ENCODE results near the gene MUC5B. TPM values are rescaled to one million over a fixed set of nuclear protein-coding genes. Genes with fewer than 3 reads are reported as not detected.
A peak's percentile ranks its signal among the peaks of the same experiment; 100 is the strongest.

The MUC5B gene
- total and polyA plus RNA-seq, 4 donors: 0.17 to 0.95 (median 0.50) TPM; not detected in 1

GRCh38 chr11:1237851-1238250 is 15.0 kb downstream of the MUC5B start:
- H3K27ac ChIP-seq (ENCODE audit: low read depth in 1 of 2, low read length in 2 of 2): no peak overlapping the region
- 89% methylated on average over 10 of the region's 10 CpGs for WGBS
- DNase-seq (ENCODE audit: low spot score): no peak
- TF ChIP-seq ATF3 (IDR thresholded peaks at IDR 0.05) (no peak), NR2F2 (IDR thresholded peaks at IDR 0.05) (no peak), RAD21 (IDR thresholded peaks at IDR 0.05) (no peak), RXRA (IDR thresholded peaks at IDR 0.05) (no peak), MAX (IDR thresholded peaks at IDR 0.05) (no peak), ZBTB33 (IDR thresholded peaks at IDR 0.05) (no peak), GABPA (IDR thresholded peaks at IDR 0.05 in 1 of 2, conservative IDR thresholded peaks at IDR 0.05 in 1 of 2) (no peak)
- no peaks in the 10 kb centered on the region for H3K36me3 ChIP-seq (ENCODE audit: control insufficient read depth in 4 of 4, insufficient read depth in 3 of 4, low read depth in 1 of 4, low read length in 3 of 4)
- no peaks in the 10 kb centered on the region for H3K4me1 ChIP-seq (ENCODE audit: control insufficient read depth in 4 of 4, insufficient read depth in 4 of 4, low read length in 3 of 4)
- no peaks in the 10 kb centered on the region for H3K27me3 ChIP-seq (ENCODE audit: control insufficient read depth in 4 of 4, insufficient read depth in 4 of 4, low read length in 3 of 4)
- no peaks in the 10 kb centered on the region for H3K9me3 ChIP-seq (ENCODE audit: control insufficient read depth in 4 of 4, low read length in 3 of 4)
- no peak overlapping the region for H3K9ac ChIP-seq (ENCODE audit: low read depth in 1 of 2, low read length in 2 of 2)
- no peak overlapping the region for H3K4me3 ChIP-seq (ENCODE audit: low read depth in 1 of 3, low read length in 3 of 3)

GRCh38 chr11:1238767-1239595 is 16.1 kb downstream of the MUC5B start:
- 58% methylated on average over 34 of the region's 34 CpGs for WGBS

More at GRCh38 chr11:1238767-1239595, 16.1 kb downstream of the MUC5B start:
- H3K4me3 ChIP-seq (ENCODE audit: low read depth in 1 of 3, low read length in 3 of 3): no peak overlapping the region
- DNase-seq (ENCODE audit: low spot score): peak; percentile 69
- H3K27ac ChIP-seq (ENCODE audit: low read depth in 1 of 2, low read length in 2 of 2): no peak overlapping the region
- H3K27me3 ChIP-seq (ENCODE audit: control insufficient read depth in 4 of 4, insufficient read depth in 4 of 4, low read length in 3 of 4): no peaks in the 10 kb centered on the region
- H3K9ac ChIP-seq (ENCODE audit: low read depth in 1 of 2, low read length in 2 of 2): no peak overlapping the region
- no peaks in the 10 kb centered on the region for H3K4me1 ChIP-seq (ENCODE audit: control insufficient read depth in 4 of 4, insufficient read depth in 4 of 4, low read length in 3 of 4)
- H3K36me3 ChIP-seq (ENCODE audit: control insufficient read depth in 4 of 4, insufficient read depth in 3 of 4, low read depth in 1 of 4, low read length in 3 of 4): no peaks in the 10 kb centered on the region
- TF ChIP-seq RXRA (IDR thresholded peaks at IDR 0.05) (peak in 1 of 2 donors; percentile 54), HNF4G (IDR thresholded peaks at IDR 0.05) (no peak), HNF4A (conservative IDR thresholded peaks at IDR 0.05) (peak in 1 of 2 donors; percentile 27), NR2F2 (IDR thresholded peaks at IDR 0.05) (no peak), REST (IDR thresholded peaks at IDR 0.05) (peak; percentile 99), ATF3 (IDR thresholded peaks at IDR 0.05) (no peak), EGR1 (IDR thresholded peaks at IDR 0.05; ENCODE audit: low read depth in 2 of 2) (no peak), FOXA2 (IDR thresholded peaks at IDR 0.05) (no peak)
- no peaks in the 10 kb centered on the region for H3K9me3 ChIP-seq (ENCODE audit: control insufficient read depth in 4 of 4, low read length in 3 of 4)

Measured in liver (tissue), 9 donors.